Esophagus muscularis mucosa (tissue), 4 donors: ENCODE data around the gene GADL1. TPM values are rescaled to one million over a fixed set of nuclear protein-coding genes. Genes with fewer than 3 reads are reported as not detected.

ENCODE experiments used
- DNase-seq: peaks from one replicate; pipeline ENCODE4 v3.0.0-alpha.2; 2017; ENCODE audit errors: extremely low spot score
- H3K27ac ChIP-seq, 4 donors: fragments of 200-600 bp; sonication (generic); replicated peaks in 1 of 4; 1 replicate in 3 of 4; 2 replicates in 1 of 4; pipeline ENCODE4 v1.5.1; 2016 to 2019; ENCODE audit warnings: mild to moderate bottlenecking in 1 of 4
- H3K27me3 ChIP-seq, 4 donors: fragments of 200-600 bp; sonication (generic); one replicate each; pipeline versions ENCODE4 v1.5.1 to v1.6.0; 2016 to 2019
- H3K36me3 ChIP-seq, 4 donors: fragments of 200-600 bp; sonication (generic); one replicate each; pipeline ENCODE4 v1.5.1; 2016 to 2019
- H3K4me1 ChIP-seq, 4 donors: fragments of 200-600 bp; sonication (generic); one replicate each; pipeline ENCODE4 v1.5.1; 2016 to 2019
- H3K4me3 ChIP-seq, 4 donors: fragments of 200-600 bp; sonication (generic); 1 replicate in 2 of 4; 2 replicates in 2 of 4; pipeline ENCODE4 v1.5.1; 2016 to 2019; ENCODE audit warnings: mild to moderate bottlenecking in 4 of 4, moderate library complexity in 1 of 4
- H3K9me3 ChIP-seq, 4 donors: fragments of 200-600 bp; sonication (generic); 1 replicate in 3 of 4; 2 replicates in 1 of 4; pipeline ENCODE4 v1.5.1; 2016 to 2019
- EP300 ChIP-seq: sonication (generic); formaldehyde crosslinking; IDR thresholded peaks from one replicate; pipeline ENCODE4 v1.6.1; 2017; ENCODE audit warnings: antibody characterized with exemption
- POLR2A ChIP-seq: fragments of 450-650 bp; IDR thresholded peaks from one replicate; pipeline ENCODE4 v1.6.1; 2017; ENCODE audit warnings: antibody characterized with exemption, moderate library complexity, mild to moderate bottlenecking, low read depth
- POLR2AphosphoS5 ChIP-seq, 2 donors: sonication (generic); formaldehyde crosslinking; IDR thresholded peaks; one replicate each; pipeline ENCODE4 v1.6.1; 2017; ENCODE audit warnings: antibody characterized with exemption in 2 of 2
- WGBS: methylation state at CpG from one replicate; pipeline ENCODE4 v1.1.5; 2018; 5-methylcytosine and 5-hydroxymethylcytosine counted together
- intact Hi-C: fragments of 100-400 bp; cut with DNase I; formaldehyde crosslinking; loops from one replicate; pipeline ENCODE4 v1.15.1; 2023
- total RNA-seq, 4 donors: library from RNA; depleted of rRNA; stranded (reverse); fragments of >200 nt; gene quantifications; one replicate each; pipeline versions ENCODE4 v1.1.0 to v1.2.1, GENCODE V29; 2016
- TF ChIP-seq, protein P1 (sequence below), 3 experiments: fragments of 200-600 bp in 2 of 3; fragments of 450-650 bp in 1 of 3; sonication (generic) in 2 of 3; IDR thresholded peaks; one replicate each; pipeline ENCODE4 v1.5.1; 2017 to 2019; ENCODE audit warnings: antibody characterized with exemption in 3 of 3, mild to moderate bottlenecking in 2 of 3, moderate library complexity in 1 of 3

GADL1 gene
- total RNA-seq, 4 donors from 2014 or later = 1.7 to 4.6 (median 3.0) TPM

DNA sequence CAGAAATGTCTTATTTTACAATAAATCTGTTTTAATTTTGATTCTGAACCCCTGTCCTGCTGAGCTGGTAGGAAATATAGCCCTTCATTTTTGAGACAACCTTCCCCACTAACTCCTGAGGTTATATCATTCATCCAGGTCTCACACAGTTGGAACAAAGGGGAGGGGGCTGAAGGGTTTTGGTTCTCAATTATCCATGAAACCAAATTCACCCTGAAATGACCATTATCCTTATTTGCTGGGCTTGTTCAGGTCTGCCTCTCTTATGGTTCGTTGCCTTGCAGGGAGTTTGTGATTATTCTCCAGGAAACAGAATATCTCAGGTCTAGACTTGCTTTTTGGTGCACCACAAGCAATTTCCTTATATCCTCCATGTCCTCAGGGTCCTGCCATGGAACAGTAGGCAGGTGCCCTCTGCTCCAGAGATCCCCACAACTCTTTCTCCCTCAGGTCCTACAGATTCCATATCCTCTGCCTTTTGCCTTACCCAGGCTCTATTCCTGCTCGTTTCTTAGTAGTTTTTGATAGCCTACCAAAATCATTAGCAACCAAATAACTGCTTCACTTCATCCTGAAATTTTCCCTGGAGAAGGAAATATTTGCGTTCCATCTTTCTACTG, 193.6 kb downstream of the GADL1 start:
- peak in 1 of 2 donors; percentile 17 for TF ChIP-seq POLR2AphosphoS5 (IDR thresholded peaks at IDR 0.05)
- TF ChIP-seq, protein P1, sequence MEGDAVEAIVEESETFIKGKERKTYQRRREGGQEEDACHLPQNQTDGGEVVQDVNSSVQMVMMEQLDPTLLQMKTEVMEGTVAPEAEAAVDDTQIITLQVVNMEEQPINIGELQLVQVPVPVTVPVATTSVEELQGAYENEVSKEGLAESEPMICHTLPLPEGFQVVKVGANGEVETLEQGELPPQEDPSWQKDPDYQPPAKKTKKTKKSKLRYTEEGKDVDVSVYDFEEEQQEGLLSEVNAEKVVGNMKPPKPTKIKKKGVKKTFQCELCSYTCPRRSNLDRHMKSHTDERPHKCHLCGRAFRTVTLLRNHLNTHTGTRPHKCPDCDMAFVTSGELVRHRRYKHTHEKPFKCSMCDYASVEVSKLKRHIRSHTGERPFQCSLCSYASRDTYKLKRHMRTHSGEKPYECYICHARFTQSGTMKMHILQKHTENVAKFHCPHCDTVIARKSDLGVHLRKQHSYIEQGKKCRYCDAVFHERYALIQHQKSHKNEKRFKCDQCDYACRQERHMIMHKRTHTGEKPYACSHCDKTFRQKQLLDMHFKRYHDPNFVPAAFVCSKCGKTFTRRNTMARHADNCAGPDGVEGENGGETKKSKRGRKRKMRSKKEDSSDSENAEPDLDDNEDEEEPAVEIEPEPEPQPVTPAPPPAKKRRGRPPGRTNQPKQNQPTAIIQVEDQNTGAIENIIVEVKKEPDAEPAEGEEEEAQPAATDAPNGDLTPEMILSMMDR (IDR thresholded peaks at IDR 0.05) = no peak
- TF ChIP-seq POLR2A = no peak
- no peaks in the 10 kb centered on the region for H3K9me3 ChIP-seq
- H3K4me3 ChIP-seq = no peak overlapping the region
- WGBS = 97% methylated on average over 3 of the region's 3 CpGs
- H3K4me1 ChIP-seq = peaks cover 12 to 14% (median 13%) of the 10 kb centered on the region in 4 donors
- H3K36me3 ChIP-seq = peaks cover 0 to 26% (median 1%) of the 10 kb centered on the region in 4 donors
- no peaks in the 10 kb centered on the region for H3K27me3 ChIP-seq
- no peak overlapping the region for H3K27ac ChIP-seq
- intact Hi-C loops = no loop called here
- DNase-seq = no peak

- H3K9me3 ChIP-seq = no peaks in the 10 kb centered on the region
- peaks cover 15 to 21% (median 20%) of the 10 kb centered on the region in 4 donors for H3K4me1 ChIP-seq
- TF ChIP-seq POLR2A (no peak), EP300 (no peak), POLR2AphosphoS5 (IDR thresholded peaks at IDR 0.05) (no peak)
- TF ChIP-seq, protein P1 (IDR thresholded peaks at IDR 0.05) = no peak
- H3K27ac ChIP-seq = no peak overlapping the region
- no peak for DNase-seq
- no peak overlapping the region for H3K4me3 ChIP-seq
- no peaks in the 10 kb centered on the region for H3K27me3 ChIP-seq
- intact Hi-C loops = loop anchor here (5.0 to 10.0 kb wide), 3 partner anchors 245 to 503 kb away; no protein-coding TSS in a partner anchor
- WGBS = 91% methylated on average over 4 of the region's 4 CpGs
- peaks cover 7 to 33% (median 8%) of the 10 kb centered on the region in 4 donors for H3K36me3 ChIP-seq
Observed at GRCh38 chr3:30699927-30700326, 194.5 kb downstream of the GADL1 start.

DNA sequence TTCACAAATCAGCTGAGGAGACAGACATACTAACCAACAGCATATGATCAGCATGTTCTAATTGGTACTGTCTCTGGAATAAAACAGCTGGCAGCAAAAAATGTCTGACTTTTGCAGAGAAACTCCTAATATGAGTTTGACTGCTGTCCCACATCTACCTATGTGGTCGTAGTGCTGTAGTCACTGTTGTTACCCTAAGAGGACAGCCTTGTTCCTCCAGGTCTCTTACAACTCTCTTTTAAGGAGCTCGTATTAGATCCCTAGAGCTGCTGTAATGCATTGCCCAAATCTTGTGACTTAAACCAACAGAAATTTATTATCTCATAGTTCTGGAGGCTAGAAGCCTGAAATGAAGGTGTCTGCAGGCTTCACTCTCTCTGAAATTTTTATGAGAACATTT, 195.9 kb downstream of the GADL1 start:
- H3K27me3 ChIP-seq = no peaks in the 10 kb centered on the region
- H3K9me3 ChIP-seq = no peaks in the 10 kb centered on the region
- intact Hi-C loops = loop anchor here (5.0 to 10.0 kb wide), 3 partner anchors 244 to 501 kb away; no protein-coding TSS in a partner anchor
- H3K27ac ChIP-seq = no peak overlapping the region
- 53% methylated on average over 2 of the region's 2 CpGs for WGBS
- peaks cover 22 to 33% (median 27%) of the 10 kb centered on the region in 4 donors for H3K4me1 ChIP-seq
- TF ChIP-seq POLR2AphosphoS5 (IDR thresholded peaks at IDR 0.05) (no peak), EP300 (no peak), POLR2A (no peak)
- TF ChIP-seq, protein P1 (IDR thresholded peaks at IDR 0.05) = no peak
- H3K4me3 ChIP-seq = no peak overlapping the region
- peaks cover 7 to 45% (median 13%) of the 10 kb centered on the region in 4 donors for H3K36me3 ChIP-seq
- no peak for DNase-seq

- intact Hi-C loops = loop anchor here (5.0 to 10.0 kb wide), 3 partner anchors 242 to 500 kb away; no protein-coding TSS in a partner anchor
- Histone ChIP-seq H3K4me3 (no peak overlapping the region), H3K4me1 (peaks cover 32 to 49% (median 42%) of the 10 kb centered on the region in 4 donors), H3K9me3 (no peaks in the 10 kb centered on the region), H3K36me3 (peaks cover 7 to 60% (median 20%) of the 10 kb centered on the region in 4 donors), H3K27ac (peak overlapping the region in 1 of 4 donors; percentile 3), H3K27me3 (no peaks in the 10 kb centered on the region)
- 84% methylated on average over 2 of the region's 2 CpGs for WGBS
- TF ChIP-seq EP300 = no peak
- TF ChIP-seq POLR2A = no peak
- TF ChIP-seq, protein P1 (IDR thresholded peaks at IDR 0.05) = no peak
- no peak for TF ChIP-seq POLR2AphosphoS5 (IDR thresholded peaks at IDR 0.05)
- no peak for DNase-seq
Observed at GRCh38 chr3:30696896-30697295, 197.6 kb downstream of the GADL1 start.
